Mammary epithelial cell (primary cell): ENCODE data around the gene SLC22A16.

Experiments
- EZH2 ChIP-seq: IDR thresholded peaks from 2 replicates; pipeline ENCODE4 v1.6.1; 2012; ENCODE audit warnings: low read length, inconsistent platforms, borderline replicate concordance
- TF ChIP-seq, protein P1 (sequence below), 2 donors: IDR thresholded peaks in 1 of 2; conservative IDR thresholded peaks in 1 of 2; 2 replicates each; pipeline ENCODE4 v1.5.1; 2011 to 2012; ENCODE audit warnings: inconsistent platforms in 2 of 2, low read length in 2 of 2, mild to moderate bottlenecking in 2 of 2, control low read depth in 1 of 2, low read depth in 1 of 2; ENCODE audit not compliant: insufficient read depth in 1 of 2; ENCODE audit errors: extremely low read depth in 1 of 2

DNA sequence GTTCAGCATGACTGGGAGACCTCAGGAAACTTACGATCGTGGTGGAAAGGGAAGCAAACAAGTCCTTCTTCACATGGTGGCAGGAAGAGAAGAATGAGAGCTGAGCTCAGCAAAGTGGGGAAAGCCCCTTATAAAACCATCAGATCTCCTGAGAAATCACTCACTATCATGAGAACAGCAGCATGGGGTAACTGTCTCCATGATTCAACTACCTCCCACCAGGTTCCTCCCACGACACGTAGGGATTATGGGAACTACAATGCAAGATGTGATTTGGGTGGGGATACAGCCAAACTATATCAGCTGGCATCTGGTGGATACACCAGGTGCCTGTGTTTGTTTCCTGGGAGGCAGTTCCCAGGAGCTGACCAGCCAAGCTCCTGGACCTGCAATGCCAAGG is 65.9 kb downstream of the SLC22A16 start:
- TF ChIP-seq, protein P1, sequence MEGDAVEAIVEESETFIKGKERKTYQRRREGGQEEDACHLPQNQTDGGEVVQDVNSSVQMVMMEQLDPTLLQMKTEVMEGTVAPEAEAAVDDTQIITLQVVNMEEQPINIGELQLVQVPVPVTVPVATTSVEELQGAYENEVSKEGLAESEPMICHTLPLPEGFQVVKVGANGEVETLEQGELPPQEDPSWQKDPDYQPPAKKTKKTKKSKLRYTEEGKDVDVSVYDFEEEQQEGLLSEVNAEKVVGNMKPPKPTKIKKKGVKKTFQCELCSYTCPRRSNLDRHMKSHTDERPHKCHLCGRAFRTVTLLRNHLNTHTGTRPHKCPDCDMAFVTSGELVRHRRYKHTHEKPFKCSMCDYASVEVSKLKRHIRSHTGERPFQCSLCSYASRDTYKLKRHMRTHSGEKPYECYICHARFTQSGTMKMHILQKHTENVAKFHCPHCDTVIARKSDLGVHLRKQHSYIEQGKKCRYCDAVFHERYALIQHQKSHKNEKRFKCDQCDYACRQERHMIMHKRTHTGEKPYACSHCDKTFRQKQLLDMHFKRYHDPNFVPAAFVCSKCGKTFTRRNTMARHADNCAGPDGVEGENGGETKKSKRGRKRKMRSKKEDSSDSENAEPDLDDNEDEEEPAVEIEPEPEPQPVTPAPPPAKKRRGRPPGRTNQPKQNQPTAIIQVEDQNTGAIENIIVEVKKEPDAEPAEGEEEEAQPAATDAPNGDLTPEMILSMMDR (conservative IDR thresholded peaks at IDR 0.05 in 1 of 2, IDR thresholded peaks at IDR 0.05 in 1 of 2; ENCODE audit: extremely low read depth in 1 of 2, insufficient read depth in 1 of 2, low read depth in 1 of 2, low read length in 2 of 2) = no peak
- no peak for TF ChIP-seq EZH2
